22Rv1 (cell line): Measurements from ENCODE around the gene FBXO15.

Source experiments
- H3K27ac ChIP-seq: fragments of 450-650 bp; 2 replicates; pipeline ENCODE4 v1.5.1; 2017
- CTCF ChIP-seq: fragments of 450-650 bp; IDR thresholded peaks from 2 replicates; pipeline ENCODE4 v1.5.1; 2017; ENCODE audit warnings: mild to moderate bottlenecking
- ZFX ChIP-seq: fragments of 450-650 bp; IDR thresholded peaks from 2 replicates; pipeline ENCODE4 v1.6.1; 2017; ENCODE audit warnings: antibody characterized with exemption, borderline replicate concordance

FBXO15 gene, protein sequence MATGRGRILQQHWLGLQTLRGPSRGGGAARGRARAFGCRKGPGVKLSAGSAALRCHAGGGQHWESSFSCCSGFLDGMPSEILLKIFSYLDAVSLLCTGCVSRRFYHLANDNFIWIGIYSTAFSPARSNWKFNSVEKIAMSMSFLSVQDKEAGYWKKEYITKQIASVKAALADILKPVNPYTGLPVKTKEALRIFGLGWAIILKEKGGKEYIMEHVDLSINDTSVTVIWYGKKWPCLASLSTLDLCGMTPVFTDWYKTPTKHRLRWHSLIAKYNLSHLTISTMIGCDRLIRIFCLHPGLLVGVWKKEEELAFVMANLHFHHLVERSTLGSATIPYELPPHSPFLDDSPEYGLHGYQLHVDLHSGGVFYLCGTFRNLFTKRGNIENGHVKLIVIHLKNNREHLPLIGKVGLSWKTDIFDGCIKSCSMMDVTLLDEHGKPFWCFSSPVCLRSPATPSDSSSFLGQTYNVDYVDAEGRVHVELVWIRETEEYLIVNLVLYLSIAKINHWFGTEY

GRCh38 chr18:74147779-74148542 lies at the start of gene FBXO15, which contains the start of gene TIMM21:
Gene FBXO15, minus strand, starts transcription at chr18:74147834. Its CDS starts 49 bp downstream, at chr18:74147785.
Gene TIMM21, plus strand, starts transcription at chr18:74148523. Its CDS starts 286 bp downstream, at chr18:74148809.
- peak within 1 kb of the TSS; percentile 89 for H3K27ac ChIP-seq
- TF ChIP-seq CTCF = no peak
- TF ChIP-seq ZFX = no peak

DNA sequence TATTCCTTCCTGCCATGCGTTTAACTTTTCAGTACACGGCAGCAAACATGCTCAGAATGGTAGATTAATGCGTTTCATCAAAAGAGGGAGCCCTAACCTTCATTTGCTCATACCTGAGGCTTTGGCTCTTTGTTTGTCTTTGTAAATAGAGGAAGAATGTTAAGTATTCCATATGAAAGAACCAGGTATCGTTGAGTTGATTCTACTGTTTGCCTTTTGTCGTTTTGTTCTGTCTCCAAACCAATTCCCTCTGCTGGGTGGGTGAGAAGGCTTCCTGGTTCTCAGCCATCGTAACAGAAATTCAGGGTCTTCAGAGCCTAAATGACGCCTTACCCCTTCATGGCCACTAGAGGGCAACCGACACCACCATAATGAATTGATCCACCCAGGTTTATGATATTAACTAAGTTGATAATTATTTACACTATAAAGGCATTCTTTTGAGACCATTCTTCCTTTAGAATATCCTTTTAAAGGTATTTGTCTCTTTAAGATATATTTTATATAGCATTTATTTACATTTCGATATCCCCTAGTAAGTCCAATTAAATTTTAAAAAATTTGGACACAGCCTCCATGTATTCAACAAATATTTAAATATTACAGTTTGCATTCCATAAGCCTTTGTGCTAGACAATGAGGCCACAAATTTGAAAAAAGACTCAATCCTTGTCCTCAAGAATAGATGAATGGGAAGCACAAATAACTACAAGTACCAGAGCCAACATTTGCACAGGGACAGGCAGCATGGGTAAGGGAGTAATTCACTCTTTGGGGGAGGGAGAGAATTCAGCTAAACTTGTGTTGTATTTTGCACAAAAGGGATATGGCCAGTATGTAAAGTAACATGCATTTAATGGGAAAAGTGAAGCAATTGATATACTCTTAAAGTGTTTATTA lies 48.8 kb upstream of the FBXO15 start:
- no peak overlapping the region for H3K27ac ChIP-seq
- TF ChIP-seq CTCF (peak; percentile 91), ZFX (no peak)

DNA sequence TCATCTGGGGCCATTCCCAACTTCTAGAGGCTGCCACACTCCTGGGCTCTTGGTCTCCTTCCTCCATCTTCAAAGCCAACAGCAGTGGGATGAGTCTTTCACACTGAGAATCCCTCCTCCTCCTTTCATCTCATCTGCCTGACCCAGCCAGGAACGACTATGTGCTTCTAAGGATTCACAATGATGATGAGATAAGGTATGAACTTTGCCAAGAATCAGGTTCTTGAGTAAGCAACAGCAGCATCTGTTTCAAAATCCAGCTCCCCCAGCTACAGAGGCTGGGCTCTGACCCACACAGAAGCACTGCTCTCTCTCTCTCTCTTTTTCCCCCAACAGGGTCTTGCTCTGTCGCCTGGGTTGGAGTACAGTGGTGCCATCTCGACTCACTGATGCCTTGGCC lies 47.1 kb upstream of the FBXO15 start:
- TF ChIP-seq ZFX = no peak
- no peak overlapping the region for H3K27ac ChIP-seq

GRCh38 chr18:74191577-74191976 lies 43.9 kb upstream of the FBXO15 start:
- no peak for TF ChIP-seq CTCF
- no peak for TF ChIP-seq ZFX
- H3K27ac ChIP-seq = no peak overlapping the region

- no peak overlapping the region for H3K27ac ChIP-seq
These were observed 42.5 kb upstream of the FBXO15 start for GRCh38 chr18:74190086-74190485.

DNA sequence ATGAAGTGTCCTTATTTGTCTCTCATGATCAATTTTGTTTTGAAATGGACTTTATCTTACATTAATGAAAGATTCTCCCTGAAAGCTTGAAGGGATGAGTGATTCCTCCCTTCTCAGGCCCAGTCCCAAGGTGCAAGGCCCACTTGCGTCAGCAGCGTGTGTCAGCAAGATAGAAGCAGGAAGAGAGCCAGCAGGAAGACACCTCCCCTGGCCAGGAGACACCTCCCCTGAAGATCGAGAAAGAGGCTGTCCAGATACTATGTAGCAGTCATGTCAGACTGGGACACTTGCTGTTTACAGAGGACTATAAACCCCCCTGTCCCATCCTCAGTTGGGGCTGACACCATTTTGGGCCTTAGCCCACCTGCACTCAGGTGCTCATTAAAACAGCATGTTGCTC lies 39.0 kb upstream of the FBXO15 start:
- TF ChIP-seq CTCF = no peak
- TF ChIP-seq ZFX = no peak
- H3K27ac ChIP-seq = no peak overlapping the region

More at GRCh38 chr18:74190086-74190485, 42.5 kb upstream of the FBXO15 start:
- TF ChIP-seq ZFX = no peak
- no peak for TF ChIP-seq CTCF

DNA sequence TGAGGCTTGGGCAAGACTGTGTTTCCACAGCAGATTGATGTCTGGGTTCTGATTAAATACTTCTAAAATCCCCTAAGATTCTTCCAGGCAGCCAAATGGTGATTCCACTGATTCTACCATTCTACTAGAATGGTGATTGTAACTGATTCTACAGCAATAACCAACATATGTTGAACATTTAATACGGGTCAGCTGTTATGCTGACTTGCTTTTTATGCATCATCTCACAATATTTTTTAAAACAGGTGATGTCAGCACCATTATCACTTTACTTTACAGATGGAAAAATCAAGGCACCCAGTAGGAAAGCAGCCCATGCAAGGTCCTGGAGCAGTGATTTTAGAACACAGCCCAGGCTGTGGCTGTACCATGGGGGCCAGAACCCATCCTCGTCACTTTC lies 38.2 kb upstream of the FBXO15 start:
- TF ChIP-seq CTCF = no peak
- H3K27ac ChIP-seq = no peak overlapping the region
